ENCODE data around the gene PCBP3. TPM values are rescaled to one million over a fixed set of nuclear protein-coding genes. Genes with fewer than 3 reads are reported as not detected.

Gene PCBP3
- total and polyA plus RNA-seq, 2 of the 8 experiments (the other 6 are each of a cell fraction or from before 2014, with no cell fraction given), result 3.5 to 6.3 TPM

GRCh38 chr21:45985471-45986315 is 342.2 kb downstream of the PCBP3 start (continued):
- TF ChIP-seq CHD7 (IDR thresholded peaks at IDR 0.05; ENCODE audit: insufficient replicate concordance, low read length) (no peak), YY1 (IDR thresholded peaks at IDR 0.05; ENCODE audit: low read depth, low read length) (no peak)
